Mesothelial cell of epicardium (in vitro differentiated cells): ENCODE measurements around the gene YJEFN3. TPM values are rescaled to one million over a fixed set of nuclear protein-coding genes. Genes with fewer than 3 reads are reported as not detected.

Source experiments
- DNase-seq, 2 experiments: peaks; one replicate each; pipeline ENCODE4 v3.0.0; 2021; ENCODE audit warnings: low spot score in 2 of 2; ENCODE audit not compliant: unreplicated experiment in 2 of 2
- H3K27ac Mint-ChIP-seq: 2 replicates; pipeline ENCODE4 v1.8.0; 2021; ENCODE audit warnings: mixed read lengths
- H3K27me3 Mint-ChIP-seq: 2 replicates; pipeline ENCODE4 v1.8.0; 2021; ENCODE audit warnings: low read depth, mixed read lengths
- H3K36me3 Mint-ChIP-seq: 2 replicates; pipeline ENCODE4 v1.8.0; 2021; ENCODE audit warnings: mixed read lengths
- H3K4me1 Mint-ChIP-seq: 2 replicates; pipeline ENCODE4 v1.8.0; 2021; ENCODE audit warnings: mixed read lengths
- H3K4me3 Mint-ChIP-seq: 2 replicates; pipeline ENCODE4 v1.8.0; 2021; ENCODE audit warnings: mild to moderate bottlenecking, moderate library complexity, mixed read lengths
- H3K9me3 Mint-ChIP-seq: 2 replicates; pipeline ENCODE4 v1.8.0; 2021; ENCODE audit warnings: mixed read lengths
- CTCF ChIP-seq: fragments of 200-600 bp; sonication (generic); IDR thresholded peaks from one replicate; pipeline ENCODE4 v1.5.0; 2021; ENCODE audit warnings: antibody characterized with exemption; ENCODE audit not compliant: unreplicated experiment
- total RNA-seq: library from RNA; stranded (reverse); gene quantifications from 3 replicates; pipeline ENCODE4 v1.2.1, GENCODE V29; 2021

YJEFN3 gene
- total RNA-seq, 1 donor from 2014 or later = 22.6 TPM

- Mint-ChIP-seq H3K9me3 (no peaks in the 10 kb centered on the region), H3K36me3 (no peaks in the 10 kb centered on the region), H3K27ac (no peak overlapping the region), H3K4me3 (no peak overlapping the region), H3K27me3 (no peaks in the 10 kb centered on the region), H3K4me1 (peaks cover 21% of the 10 kb centered on the region)
- DNase-seq = no peak
- TF ChIP-seq CTCF = no peak
Observed at GRCh38 chr19:19545707-19546106, 17.0 kb downstream of the YJEFN3 start.

GRCh38 chr19:19546751-19547162 lies 18.0 kb downstream of the YJEFN3 start:
- no peak for DNase-seq
- Mint-ChIP-seq H3K4me3 (no peak overlapping the region), H3K9me3 (no peaks in the 10 kb centered on the region), H3K36me3 (no peaks in the 10 kb centered on the region), H3K4me1 (peaks cover 24% of the 10 kb centered on the region), H3K27me3 (no peaks in the 10 kb centered on the region), H3K27ac (no peak overlapping the region)
- no peak for TF ChIP-seq CTCF

GRCh38 chr19:19547674-19548336 lies 19.1 kb downstream of the YJEFN3 start:
- no peaks in the 10 kb centered on the region for H3K27me3 Mint-ChIP-seq
- TF ChIP-seq CTCF = no peak

GRCh38 chr19:19548915-19549759 lies 20.4 kb downstream of the YJEFN3 start:
- peaks cover 20% of the 10 kb centered on the region for H3K4me1 Mint-ChIP-seq
- H3K9me3 Mint-ChIP-seq = no peaks in the 10 kb centered on the region
- H3K27me3 Mint-ChIP-seq = no peaks in the 10 kb centered on the region
- H3K4me3 Mint-ChIP-seq = no peak overlapping the region
- peak overlapping the region; percentile 67 for H3K27ac Mint-ChIP-seq
- H3K36me3 Mint-ChIP-seq = no peaks in the 10 kb centered on the region
- no peak for TF ChIP-seq CTCF
- DNase-seq = no peak

More at GRCh38 chr19:19547674-19548336, 19.1 kb downstream of the YJEFN3 start:
- Mint-ChIP-seq H3K36me3 (no peaks in the 10 kb centered on the region), H3K27ac (no peak overlapping the region), H3K4me1 (peaks cover 20% of the 10 kb centered on the region), H3K9me3 (no peaks in the 10 kb centered on the region), H3K4me3 (no peak overlapping the region)
- no peak for DNase-seq

GRCh38 chr19:19549804-19550464 lies 21.2 kb downstream of the YJEFN3 start:
- H3K27me3 Mint-ChIP-seq = no peaks in the 10 kb centered on the region
- H3K27ac Mint-ChIP-seq = peak overlapping the region; percentile 12
- no peak for TF ChIP-seq CTCF
- H3K9me3 Mint-ChIP-seq = no peaks in the 10 kb centered on the region
- no peak for DNase-seq
- no peaks in the 10 kb centered on the region for H3K36me3 Mint-ChIP-seq
- peaks cover 20% of the 10 kb centered on the region for H3K4me1 Mint-ChIP-seq
- no peak overlapping the region for H3K4me3 Mint-ChIP-seq
